Keratinocyte (primary cell): ENCODE results near the gene ERH. TPM values are rescaled to one million over a fixed set of nuclear protein-coding genes. Genes with fewer than 3 reads are reported as not detected.

Source experiments
- DNase-seq: peaks from one replicate; pipeline ENCODE4 v3.0.0-alpha.2; 2011; ENCODE audit warnings: low read depth, missing footprints, low spot score
- FAIRE-seq: peaks from 2 replicates; lab custom pipeline; 2011; peaks lifted over from hg19 to GRCh38; lab: Jason Lieb, UNC
- H2AFZ ChIP-seq: 2 replicates; pipeline ENCODE4 v1.6.0; 2012; ENCODE audit warnings: low read length, control low read depth, inconsistent platforms; ENCODE audit not compliant: control insufficient read depth
- H3K27ac ChIP-seq: 2 replicates; pipeline ENCODE4 v1.5.1; 2011; ENCODE audit warnings: low read length; ENCODE audit not compliant: control insufficient read depth, insufficient read depth
- H3K27me3 ChIP-seq: 3 replicates; pipeline ENCODE4 v1.6.0; 2011; ENCODE audit warnings: low read length; ENCODE audit not compliant: control insufficient read depth, insufficient read depth; ENCODE audit errors: extremely low read depth
- H3K36me3 ChIP-seq, 2 experiments: 2 replicates in 1 of 2; 3 replicates in 1 of 2; pipeline ENCODE4 v1.5.1; 2011; ENCODE audit warnings: low read length in 2 of 2, mild to moderate bottlenecking in 1 of 2; ENCODE audit not compliant: control insufficient read depth in 2 of 2, insufficient read depth in 2 of 2; ENCODE audit errors: extremely low read depth in 1 of 2
- H3K4me1 ChIP-seq: 3 replicates; pipeline ENCODE4 v1.5.1; 2011; ENCODE audit warnings: low read length; ENCODE audit not compliant: control insufficient read depth, insufficient read depth; ENCODE audit errors: extremely low read depth
- H3K4me2 ChIP-seq: 3 replicates; pipeline ENCODE4 v1.6.0; 2011; ENCODE audit warnings: low read depth, low read length; ENCODE audit not compliant: control insufficient read depth, insufficient read depth; ENCODE audit errors: extremely low read depth
- H3K4me3 ChIP-seq, 3 experiments: fragments of 200-600 bp in 1 of 3; sonication (generic) in 1 of 3; 2 replicates in 2 of 3; 3 replicates in 1 of 3; pipeline ENCODE4 v1.5.1; 2011 to 2016; ENCODE audit warnings: low read length in 3 of 3, mild to moderate bottlenecking in 3 of 3, control low read depth in 2 of 3, inconsistent platforms in 1 of 3, low read depth in 1 of 3, mixed read lengths in 1 of 3, mixed run types in 1 of 3, moderate library complexity in 1 of 3; ENCODE audit not compliant: control insufficient read depth in 2 of 3, insufficient read depth in 2 of 3; ENCODE audit errors: extremely low read depth in 1 of 3
- H3K79me2 ChIP-seq: 2 replicates; pipeline ENCODE4 v1.6.0; 2012; ENCODE audit warnings: low read length; ENCODE audit not compliant: control insufficient read depth, insufficient read depth
- H3K9ac ChIP-seq: 3 replicates; pipeline ENCODE4 v1.6.0; 2011; ENCODE audit warnings: low read length; ENCODE audit not compliant: control insufficient read depth, insufficient read depth; ENCODE audit errors: extremely low read depth
- H3K9me1 ChIP-seq: 3 replicates; pipeline ENCODE4 v1.6.0; 2011; ENCODE audit warnings: low read length; ENCODE audit not compliant: control insufficient read depth, insufficient read depth; ENCODE audit errors: extremely low read depth
- H3K9me3 ChIP-seq: 2 replicates; pipeline ENCODE4 v1.5.1; 2012; ENCODE audit warnings: low read depth, low read length; ENCODE audit not compliant: control insufficient read depth
- H4K20me1 ChIP-seq: 3 replicates; pipeline ENCODE4 v1.6.0; 2011; ENCODE audit warnings: low read length; ENCODE audit not compliant: control insufficient read depth, insufficient read depth; ENCODE audit errors: extremely low read depth
- CTCF ChIP-seq, 3 experiments: IDR thresholded peaks in 1 of 3; conservative IDR thresholded peaks in 1 of 3; optimal IDR thresholded peaks in 1 of 3; 2 replicates in 2 of 3; 3 replicates in 1 of 3; pipeline versions ENCODE3 to v1.5.1; 2011; ENCODE audit warnings: low read length in 3 of 3, mild to moderate bottlenecking in 3 of 3, moderate library complexity in 2 of 3, control low read depth in 1 of 3, inconsistent platforms in 1 of 3; ENCODE audit not compliant: insufficient read depth in 2 of 3; ENCODE audit errors: extremely low read depth in 1 of 3
- EZH2 ChIP-seq: IDR thresholded peaks from one replicate; pipeline ENCODE4 v1.6.1; 2012; ENCODE audit warnings: inconsistent platforms, mild to moderate bottlenecking, low read length, moderate library complexity
- dilution Hi-C: fragments of 300-500 bp; cut with MboI; formaldehyde crosslinking; loops from one replicate; pipeline ENCODE4 v1.7.0; 2020; ENCODE audit warnings: low sequenced_read_pairs; ENCODE audit not compliant: extremely low pct_ligation_motif_present
- polyA plus RNA-seq, 5 experiments: library from polyadenylated mRNA; depleted of rRNA in 3 of 5; stranded (reverse) in 3 of 5; stranded (forward) in 1 of 5; unstranded in 1 of 5; fragments of >200 nt; gene quantifications; 1 replicate in 1 of 5; 2 replicates in 3 of 5; 3 replicates in 1 of 5; pipeline versions ENCODE4 v1.2.1 to v1.2.3, GENCODE V29; 2011 to 2012; ENCODE audit warnings: missing spikeins in 2 of 5, low read depth in 1 of 5, low replicate concordance in 1 of 5

Gene ERH
- polyA plus RNA-seq, 1 donor (not counting 4 experiments of a cell fraction or from before 2014, with no cell fraction given), result 256 TPM

- Histone ChIP-seq H3K36me3 (no peaks in the 10 kb centered on the region), H4K20me1 (no peaks in the 10 kb centered on the region), H3K27me3 (no peaks in the 10 kb centered on the region), H3K4me2 (no peak overlapping the region), H3K79me2 (peaks cover 18% of the 10 kb centered on the region), H3K9me1 (no peaks in the 10 kb centered on the region), H3K4me1 (peaks cover 6% of the 10 kb centered on the region), H3K4me3 (no peak overlapping the region), H3K27ac (no peak overlapping the region), H3K9ac (no peak overlapping the region), H3K9me3 (no peaks in the 10 kb centered on the region), H2AFZ (no peak overlapping the region)
- TF ChIP-seq CTCF (optimal IDR thresholded peaks at IDR 0.05 in 1 of 3, IDR thresholded peaks at IDR 0.05 in 1 of 3, conservative IDR thresholded peaks at IDR 0.05 in 1 of 3; ENCODE audit: extremely low read depth in 1 of 3, insufficient read depth in 2 of 3, low read length in 3 of 3) (no peak), EZH2 (no peak)
- DNase-seq (no peak), FAIRE-seq (no peak)
- dilution Hi-C loops, result no loop called here
Observed at GRCh38 chr14:69432364-69432763, 34.3 kb upstream of the ERH start.

GRCh38 chr14:69430306-69430939, 32.3 kb upstream of the ERH start:
- no peak overlapping the region for H3K4me2 ChIP-seq
- H4K20me1 ChIP-seq, result no peaks in the 10 kb centered on the region
- peaks cover 14% of the 10 kb centered on the region for H3K79me2 ChIP-seq
- H3K27ac ChIP-seq, result no peak overlapping the region
- H3K36me3 ChIP-seq, result peaks cover 5 to 7% of the 10 kb centered on the region in 2 experiments
- no peak for TF ChIP-seq CTCF (optimal IDR thresholded peaks at IDR 0.05 in 1 of 3, IDR thresholded peaks at IDR 0.05 in 1 of 3, conservative IDR thresholded peaks at IDR 0.05 in 1 of 3; ENCODE audit: extremely low read depth in 1 of 3, insufficient read depth in 2 of 3, low read length in 3 of 3)
- no peak for TF ChIP-seq EZH2
- no peak overlapping the region for H2AFZ ChIP-seq
- H3K27me3 ChIP-seq, result no peaks in the 10 kb centered on the region
- FAIRE-seq, result no peak
- no peak overlapping the region for H3K4me3 ChIP-seq
- no peak overlapping the region for H3K9ac ChIP-seq
- dilution Hi-C loops, result no loop called here
- H3K9me3 ChIP-seq, result no peaks in the 10 kb centered on the region
- peaks cover 6% of the 10 kb centered on the region for H3K4me1 ChIP-seq
- no peaks in the 10 kb centered on the region for H3K9me1 ChIP-seq
- DNase-seq, result no peak
